Epithelial cell of esophagus (primary cell): ENCODE results near the gene MAGEB17.
"Not testable (repeated sequence)": the region's sequence is repeated elsewhere in the genome, so short reads cannot be mapped to it uniquely, and the experiment has no call there.

ENCODE experiments used
- DNase-seq: peaks from one replicate; pipeline ENCODE4 v3.0.0; 2010; ENCODE audit warnings: low read depth
- H3K4me3 ChIP-seq: 2 replicates; pipeline ENCODE4 v1.5.1; 2011; ENCODE audit warnings: mild to moderate bottlenecking, low read length, control low read depth
- TF ChIP-seq, protein P1 (sequence below): IDR thresholded peaks from 2 replicates; pipeline ENCODE4 v1.5.1; 2011; ENCODE audit warnings: low read depth, mild to moderate bottlenecking, low read length, control low read depth, inconsistent platforms; ENCODE audit not compliant: insufficient read depth; ENCODE audit errors: missing control alignments

The MAGEB17 gene

DNA sequence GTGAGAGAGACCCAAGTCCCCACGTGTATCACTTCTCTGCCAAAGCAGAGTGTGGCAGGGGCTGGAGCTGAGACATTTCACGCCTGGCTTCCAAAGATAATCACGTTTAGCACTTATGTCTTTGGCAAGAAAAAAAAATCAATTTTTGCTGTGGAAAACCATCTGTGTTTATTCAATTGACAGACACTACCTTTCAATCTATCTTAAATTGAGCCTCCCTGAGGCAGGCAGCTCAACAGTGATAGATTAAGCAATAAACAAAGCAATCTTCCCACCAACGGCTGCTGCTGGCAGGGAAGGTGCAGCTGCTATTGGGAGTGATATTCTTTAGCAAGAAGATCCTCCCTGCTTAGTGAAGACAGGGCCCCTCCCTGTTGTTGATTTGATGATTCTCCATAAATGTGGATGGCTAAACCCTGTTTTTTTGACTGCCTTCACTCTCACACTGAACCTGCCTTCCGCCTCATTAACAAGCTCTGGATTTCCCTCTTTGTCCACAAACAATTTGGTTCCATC, 11.6 kb upstream of the MAGEB17 start:
- no peak for DNase-seq
- no peak overlapping the region for H3K4me3 ChIP-seq
- TF ChIP-seq, protein P1, sequence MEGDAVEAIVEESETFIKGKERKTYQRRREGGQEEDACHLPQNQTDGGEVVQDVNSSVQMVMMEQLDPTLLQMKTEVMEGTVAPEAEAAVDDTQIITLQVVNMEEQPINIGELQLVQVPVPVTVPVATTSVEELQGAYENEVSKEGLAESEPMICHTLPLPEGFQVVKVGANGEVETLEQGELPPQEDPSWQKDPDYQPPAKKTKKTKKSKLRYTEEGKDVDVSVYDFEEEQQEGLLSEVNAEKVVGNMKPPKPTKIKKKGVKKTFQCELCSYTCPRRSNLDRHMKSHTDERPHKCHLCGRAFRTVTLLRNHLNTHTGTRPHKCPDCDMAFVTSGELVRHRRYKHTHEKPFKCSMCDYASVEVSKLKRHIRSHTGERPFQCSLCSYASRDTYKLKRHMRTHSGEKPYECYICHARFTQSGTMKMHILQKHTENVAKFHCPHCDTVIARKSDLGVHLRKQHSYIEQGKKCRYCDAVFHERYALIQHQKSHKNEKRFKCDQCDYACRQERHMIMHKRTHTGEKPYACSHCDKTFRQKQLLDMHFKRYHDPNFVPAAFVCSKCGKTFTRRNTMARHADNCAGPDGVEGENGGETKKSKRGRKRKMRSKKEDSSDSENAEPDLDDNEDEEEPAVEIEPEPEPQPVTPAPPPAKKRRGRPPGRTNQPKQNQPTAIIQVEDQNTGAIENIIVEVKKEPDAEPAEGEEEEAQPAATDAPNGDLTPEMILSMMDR, result no peak

DNA sequence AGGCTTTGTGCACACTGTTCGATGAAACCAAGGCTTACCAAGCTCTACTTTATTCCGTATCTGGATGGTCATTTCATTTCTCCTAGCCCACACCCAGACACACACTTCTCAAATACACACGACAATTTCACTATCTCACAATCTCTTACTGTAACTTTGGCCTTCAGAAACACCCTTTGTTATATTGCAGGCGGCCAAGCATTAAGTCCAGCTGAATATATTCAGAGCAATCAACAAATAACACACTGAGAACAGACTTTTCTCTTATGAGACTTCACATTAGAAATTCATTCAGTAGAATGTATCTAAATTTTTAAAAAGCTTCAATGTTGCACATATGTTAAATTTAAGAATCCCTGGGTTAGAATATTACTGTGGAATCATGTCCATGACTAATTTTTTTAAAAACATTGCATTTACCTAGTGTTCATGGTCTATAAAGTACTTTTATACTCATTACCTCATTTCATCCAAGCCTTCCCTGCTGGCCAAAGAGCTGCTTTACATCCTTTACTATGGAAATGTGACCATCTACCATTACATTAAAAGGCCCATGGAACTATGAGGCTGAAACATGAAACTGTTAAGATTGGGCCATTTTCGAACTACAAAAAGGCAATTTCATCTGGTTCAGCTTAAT, 10.5 kb upstream of the MAGEB17 start:
- no peak for DNase-seq

DNA sequence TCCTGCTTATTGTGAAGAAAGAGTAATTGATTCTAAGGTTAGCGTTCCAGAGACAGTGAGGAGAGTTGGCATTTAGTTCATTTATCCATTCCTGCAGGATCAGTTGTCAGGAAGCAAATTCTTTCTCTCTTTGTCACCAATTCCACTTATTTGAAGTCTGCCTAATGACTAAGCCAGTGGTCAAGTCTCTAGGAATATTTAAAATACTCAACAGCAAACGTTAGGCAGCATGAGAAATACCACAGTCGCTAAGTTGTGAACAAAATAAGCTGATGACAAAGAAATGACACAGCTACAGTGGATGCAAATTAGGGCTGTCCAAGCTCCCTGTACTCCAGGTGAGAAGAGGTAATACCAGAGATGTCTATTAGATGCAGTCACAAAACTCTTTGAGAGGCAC, 6.6 kb upstream of the MAGEB17 start:
- TF ChIP-seq, protein P1, result no peak
- DNase-seq, result peak; percentile 76
- no peak overlapping the region for H3K4me3 ChIP-seq

More for the DNA sequence above, 10.5 kb upstream of the MAGEB17 start:
- no peak overlapping the region for H3K4me3 ChIP-seq
- TF ChIP-seq, protein P1, result no peak

- DNase-seq, H3K4me3 ChIP-seq: not testable (repeated sequence)
Observed at GRCh38 chrX:16161173-16161572, 6.1 kb upstream of the MAGEB17 start.

GRCh38 chrX:16162391-16162790, 4.9 kb upstream of the MAGEB17 start:
- no peak for DNase-seq
- H3K4me3 ChIP-seq, result no peak overlapping the region
- TF ChIP-seq, protein P1, result no peak

GRCh38 chrX:16164748-16165147, 2.5 kb upstream of the MAGEB17 start:
- TF ChIP-seq, protein P1, result no peak
- no peak for DNase-seq

DNA sequence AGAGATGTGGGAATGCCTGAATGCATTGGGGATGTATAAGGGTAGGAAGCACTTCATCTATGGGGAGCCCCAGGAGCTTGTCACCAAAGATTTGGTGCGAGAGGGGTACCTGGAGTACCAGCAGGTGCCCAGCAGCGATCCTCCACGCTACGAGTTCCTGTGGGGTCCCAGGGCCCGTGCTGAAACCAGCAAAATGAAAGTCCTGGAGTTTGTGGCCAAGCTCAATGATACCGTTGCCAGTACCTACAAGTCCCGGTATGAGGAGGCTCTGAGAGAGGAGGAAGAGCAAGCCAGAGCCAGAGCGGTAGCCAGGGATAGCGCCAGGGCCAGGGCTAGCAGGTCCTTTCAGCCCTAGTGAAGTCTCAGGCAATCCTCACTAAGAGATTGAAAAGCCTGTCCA, 3.8 kb downstream of the MAGEB17 start:
- TF ChIP-seq, protein P1, result no peak
- no peak for DNase-seq
- no peak overlapping the region for H3K4me3 ChIP-seq

More at GRCh38 chrX:16164748-16165147, 2.5 kb upstream of the MAGEB17 start:
- H3K4me3 ChIP-seq, result no peak overlapping the region
